Mammary epithelial cell (primary cell): ENCODE data around the gene FARP1.

Experiments
- CTCF ChIP-seq, 2 donors: IDR thresholded peaks in 1 of 2; conservative IDR thresholded peaks in 1 of 2; 2 replicates each; pipeline ENCODE4 v1.5.1; 2011 to 2012; ENCODE audit warnings: inconsistent platforms in 2 of 2, low read length in 2 of 2, mild to moderate bottlenecking in 2 of 2, control low read depth in 1 of 2, low read depth in 1 of 2; ENCODE audit not compliant: insufficient read depth in 1 of 2; ENCODE audit errors: extremely low read depth in 1 of 2
- EZH2 ChIP-seq: IDR thresholded peaks from 2 replicates; pipeline ENCODE4 v1.6.1; 2012; ENCODE audit warnings: low read length, inconsistent platforms, borderline replicate concordance

DNA sequence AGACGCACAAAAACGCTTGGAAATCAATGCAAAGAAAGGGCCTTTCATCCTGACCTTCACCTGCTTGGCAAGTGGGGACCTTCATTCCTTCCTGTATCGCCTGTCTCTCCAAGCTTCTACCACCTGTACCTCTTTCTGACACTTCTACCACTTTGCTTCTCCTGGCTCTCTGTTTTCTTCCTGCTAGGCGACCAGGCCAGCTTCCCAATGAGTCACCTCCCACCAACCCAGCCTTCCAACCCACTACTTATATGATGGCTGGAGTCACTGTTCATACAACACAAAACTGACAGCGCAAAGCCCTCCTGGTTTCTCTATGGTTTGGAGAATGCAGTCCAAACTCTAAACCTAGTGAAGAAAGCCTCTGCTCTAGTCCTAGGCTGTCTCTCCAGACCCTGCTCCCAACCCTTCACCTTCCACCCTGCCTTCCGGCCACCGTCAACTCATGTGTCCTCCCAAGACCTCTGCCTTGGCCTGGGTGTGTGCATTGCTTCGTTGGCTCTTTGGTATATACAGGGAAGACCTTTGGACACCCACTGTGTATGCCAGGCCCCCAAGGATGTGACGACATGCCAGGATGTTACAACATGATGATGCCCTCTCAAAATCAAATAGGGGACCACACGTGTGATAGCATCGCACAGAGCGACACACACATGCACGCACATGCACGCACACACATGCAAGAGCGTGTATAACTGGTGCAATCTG lies 285.5 kb downstream of the FARP1 start:
- no peak for TF ChIP-seq CTCF (conservative IDR thresholded peaks at IDR 0.05 in 1 of 2, IDR thresholded peaks at IDR 0.05 in 1 of 2; ENCODE audit: extremely low read depth in 1 of 2, insufficient read depth in 1 of 2, low read depth in 1 of 2, low read length in 2 of 2)
- TF ChIP-seq EZH2, result no peak
